ENCODE data around the gene ZDHHC8.

The ZDHHC8 gene

DNA sequence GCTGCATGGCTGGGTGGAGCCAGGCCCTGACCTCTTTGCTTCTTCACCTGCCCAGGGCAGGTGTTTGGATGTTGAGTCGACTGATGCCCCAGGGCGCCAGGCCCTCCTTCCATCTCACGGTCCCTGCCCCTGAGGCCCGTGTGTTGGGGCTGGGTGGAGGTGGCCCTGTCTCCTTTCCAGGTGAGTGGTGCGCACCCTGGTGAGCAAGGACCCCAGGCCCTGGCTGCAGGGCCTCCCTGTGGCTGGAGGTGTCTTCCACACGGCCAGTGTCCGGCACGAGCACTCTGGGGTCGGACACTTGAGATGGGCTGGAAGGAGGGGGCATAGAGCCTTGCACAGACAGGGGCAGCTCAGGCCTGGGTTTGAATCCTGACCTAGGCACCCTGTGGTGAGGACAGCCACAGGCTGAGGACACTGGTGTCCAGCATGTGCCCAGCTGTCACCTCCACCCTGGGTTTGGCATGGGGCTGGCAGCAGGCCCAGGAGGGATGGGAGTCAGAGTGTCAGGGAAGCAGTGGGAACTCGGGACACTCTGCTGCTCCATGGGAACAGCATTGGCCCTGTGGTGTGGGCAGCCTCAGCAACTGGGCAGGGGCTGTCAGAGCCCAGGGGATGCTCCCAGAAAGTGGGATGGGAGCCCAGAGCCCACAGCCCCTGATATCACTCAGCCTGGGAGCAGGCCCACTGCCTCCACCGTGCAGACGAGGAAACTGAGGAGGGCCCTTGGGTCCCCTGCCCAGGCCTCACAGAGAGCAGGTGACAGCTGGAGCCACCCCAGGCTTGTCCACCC, 56.4 kb downstream of the ZDHHC8 start:
- DNase-seq (ENCODE audit: low spot score), result no peak
- in situ Hi-C loops (cut with MboI; ENCODE audit: low pct_unique_long_range_greater_than_20kb, low sequenced_read_pairs, unreplicated experiment), result no loop called here
- TF ChIP-seq, protein P1, sequence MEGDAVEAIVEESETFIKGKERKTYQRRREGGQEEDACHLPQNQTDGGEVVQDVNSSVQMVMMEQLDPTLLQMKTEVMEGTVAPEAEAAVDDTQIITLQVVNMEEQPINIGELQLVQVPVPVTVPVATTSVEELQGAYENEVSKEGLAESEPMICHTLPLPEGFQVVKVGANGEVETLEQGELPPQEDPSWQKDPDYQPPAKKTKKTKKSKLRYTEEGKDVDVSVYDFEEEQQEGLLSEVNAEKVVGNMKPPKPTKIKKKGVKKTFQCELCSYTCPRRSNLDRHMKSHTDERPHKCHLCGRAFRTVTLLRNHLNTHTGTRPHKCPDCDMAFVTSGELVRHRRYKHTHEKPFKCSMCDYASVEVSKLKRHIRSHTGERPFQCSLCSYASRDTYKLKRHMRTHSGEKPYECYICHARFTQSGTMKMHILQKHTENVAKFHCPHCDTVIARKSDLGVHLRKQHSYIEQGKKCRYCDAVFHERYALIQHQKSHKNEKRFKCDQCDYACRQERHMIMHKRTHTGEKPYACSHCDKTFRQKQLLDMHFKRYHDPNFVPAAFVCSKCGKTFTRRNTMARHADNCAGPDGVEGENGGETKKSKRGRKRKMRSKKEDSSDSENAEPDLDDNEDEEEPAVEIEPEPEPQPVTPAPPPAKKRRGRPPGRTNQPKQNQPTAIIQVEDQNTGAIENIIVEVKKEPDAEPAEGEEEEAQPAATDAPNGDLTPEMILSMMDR (IDR thresholded peaks at IDR 0.05; ENCODE audit: extremely low read depth, insufficient read depth, missing control alignments), result no peak

- no peak for DNase-seq (ENCODE audit: low spot score)
- TF ChIP-seq, protein P1 (IDR thresholded peaks at IDR 0.05; ENCODE audit: extremely low read depth, insufficient read depth, missing control alignments), result no peak
- in situ Hi-C loops (cut with MboI; ENCODE audit: low pct_unique_long_range_greater_than_20kb, low sequenced_read_pairs, unreplicated experiment), result no loop called here
Measured at GRCh38 chr22:20188567-20188877, 56.9 kb downstream of the ZDHHC8 start.

- TF ChIP-seq, protein P1 (IDR thresholded peaks at IDR 0.05; ENCODE audit: extremely low read depth, insufficient read depth, missing control alignments), result no peak
- no peak for DNase-seq (ENCODE audit: low spot score)
- in situ Hi-C loops (cut with MboI; ENCODE audit: low pct_unique_long_range_greater_than_20kb, low sequenced_read_pairs, unreplicated experiment), result no loop called here
Measured at GRCh38 chr22:20191000-20191515, 59.5 kb downstream of the ZDHHC8 start.

DNA sequence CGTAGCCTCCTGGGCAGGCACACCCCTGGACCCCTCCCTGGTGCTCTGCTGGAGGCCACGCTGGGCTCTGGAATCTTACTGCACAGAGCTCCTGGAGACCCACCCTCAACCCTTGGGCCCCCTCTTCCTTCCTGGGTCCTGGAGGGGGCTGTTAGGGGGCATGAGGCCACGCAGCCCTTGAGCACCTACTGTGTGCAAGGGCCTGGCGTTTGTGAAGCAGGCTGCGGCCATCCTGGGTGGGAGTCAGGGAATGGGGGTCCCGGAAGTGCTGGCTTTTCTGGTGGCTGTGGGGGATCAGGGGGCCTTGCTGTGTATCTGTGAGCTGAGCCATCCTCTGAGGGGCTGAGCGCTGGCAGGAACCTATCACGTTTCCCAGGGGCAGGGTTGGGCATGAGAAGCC, 60.2 kb downstream of the ZDHHC8 start:
- TF ChIP-seq, protein P1 (IDR thresholded peaks at IDR 0.05; ENCODE audit: extremely low read depth, insufficient read depth, missing control alignments), result no peak
- DNase-seq (ENCODE audit: low spot score), result no peak
- in situ Hi-C loops (cut with MboI; ENCODE audit: low pct_unique_long_range_greater_than_20kb, low sequenced_read_pairs, unreplicated experiment), result no loop called here

DNA sequence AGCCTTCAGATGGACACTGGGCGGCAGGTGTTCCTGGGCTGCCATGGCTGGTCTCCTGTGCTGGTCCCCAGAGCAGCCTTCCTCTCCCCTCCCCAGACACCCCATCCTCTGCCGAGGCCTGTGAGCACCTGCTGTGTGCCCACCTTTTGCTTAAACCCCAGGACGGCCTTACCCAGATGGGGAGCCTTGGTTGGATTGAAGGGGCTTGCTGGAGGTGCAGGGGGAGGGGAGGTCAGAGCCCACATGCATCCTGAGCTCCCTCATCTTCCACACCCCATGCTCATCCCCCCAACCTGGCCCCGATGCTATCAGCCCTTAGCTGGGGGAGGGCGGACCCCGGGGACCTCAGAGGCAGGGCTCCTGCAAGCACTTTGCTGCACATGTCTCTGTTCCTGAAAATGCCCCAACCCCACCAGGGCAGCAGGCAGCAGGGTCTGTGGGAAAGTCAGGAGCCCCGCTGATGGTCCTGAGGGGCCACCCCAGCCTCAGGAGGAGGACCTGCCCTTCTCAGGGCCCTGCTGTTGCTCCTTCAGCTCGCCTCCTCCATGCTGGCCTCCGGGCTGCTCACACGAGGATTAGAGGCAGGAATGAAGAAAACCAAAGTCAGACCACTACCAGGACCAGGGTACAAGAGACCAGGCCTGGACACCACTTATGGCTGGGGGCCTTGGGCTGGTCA, 60.8 kb downstream of the ZDHHC8 start:
- TF ChIP-seq, protein P1 (IDR thresholded peaks at IDR 0.05; ENCODE audit: extremely low read depth, insufficient read depth, missing control alignments), result no peak
- in situ Hi-C loops (cut with MboI; ENCODE audit: low pct_unique_long_range_greater_than_20kb, low sequenced_read_pairs, unreplicated experiment), result no loop called here
- no peak for DNase-seq (ENCODE audit: low spot score)

DNA sequence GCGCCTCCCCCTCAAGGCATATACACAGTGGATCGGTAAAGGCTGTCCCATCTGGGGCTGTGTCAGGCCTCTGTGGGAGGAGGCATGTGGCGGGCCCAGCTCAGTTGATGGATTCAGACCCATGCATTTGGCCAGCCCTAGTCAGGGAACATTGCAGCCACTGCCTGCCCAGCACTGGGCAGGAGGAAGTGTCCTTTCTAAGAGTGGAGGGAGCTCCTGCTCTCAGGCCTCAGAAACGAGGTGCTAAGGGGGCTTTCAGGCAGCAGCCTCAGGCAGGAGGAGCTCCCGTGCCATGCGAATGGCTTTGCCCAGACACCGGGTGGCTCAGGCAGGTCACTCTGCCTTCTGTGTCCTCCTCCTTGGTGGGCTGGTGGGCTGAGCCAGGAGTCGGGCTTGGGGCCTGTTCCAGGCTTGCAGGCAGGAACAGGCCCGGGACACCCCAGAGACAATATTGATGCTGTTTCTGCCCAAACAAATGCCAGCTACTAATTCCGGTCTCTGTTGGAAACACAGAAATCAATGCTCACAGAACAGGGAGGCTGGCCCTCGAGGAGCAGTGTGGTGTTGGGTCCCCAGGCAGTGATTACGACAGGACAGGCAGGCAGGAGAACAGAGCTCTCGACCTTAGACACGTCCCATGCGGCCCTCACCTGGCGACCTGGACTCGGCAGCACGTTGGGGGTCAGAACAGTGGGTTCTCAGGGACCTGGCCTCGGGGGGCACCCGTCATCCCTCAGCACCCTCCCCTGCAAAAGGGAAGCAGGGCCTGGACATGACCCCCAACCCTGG, 61.6 kb downstream of the ZDHHC8 start:
- DNase-seq (ENCODE audit: low spot score), result no peak
- TF ChIP-seq, protein P1 (IDR thresholded peaks at IDR 0.05; ENCODE audit: extremely low read depth, insufficient read depth, missing control alignments), result no peak
- in situ Hi-C loops (cut with MboI; ENCODE audit: low pct_unique_long_range_greater_than_20kb, low sequenced_read_pairs, unreplicated experiment), result no loop called here

Measured in GM13977 (cell line).